Transverse colon (tissue), 4 donors: Measurements from ENCODE around the gene FAM149B1.

Source experiments
- EP300 ChIP-seq: sonication (generic); formaldehyde crosslinking; IDR thresholded peaks from one replicate; pipeline ENCODE4 v1.6.1; 2017; ENCODE audit warnings: antibody characterized with exemption, low read depth
- POLR2A ChIP-seq: fragments of 450-650 bp; IDR thresholded peaks from one replicate; pipeline ENCODE4 v1.6.1; 2016; ENCODE audit warnings: antibody characterized with exemption, mild to moderate bottlenecking, moderate library complexity
- POLR2AphosphoS5 ChIP-seq, 3 donors: sonication (generic); formaldehyde crosslinking; IDR thresholded peaks; one replicate each; pipeline ENCODE4 v1.6.1; 2016; ENCODE audit warnings: antibody characterized with exemption in 3 of 3
- TF ChIP-seq, protein P1 (sequence below), 5 experiments: fragments of 200-600 bp in 3 of 5; fragments of 450-650 bp in 2 of 5; sonication (generic) in 3 of 5; IDR thresholded peaks; 1 replicate in 2 of 5; 2 replicates in 3 of 5; pipeline ENCODE4 v1.5.1; 2016 to 2017; ENCODE audit warnings: antibody characterized with exemption in 5 of 5, inconsistent platforms in 3 of 5, mild to moderate bottlenecking in 2 of 5, moderate library complexity in 1 of 5

DNA sequence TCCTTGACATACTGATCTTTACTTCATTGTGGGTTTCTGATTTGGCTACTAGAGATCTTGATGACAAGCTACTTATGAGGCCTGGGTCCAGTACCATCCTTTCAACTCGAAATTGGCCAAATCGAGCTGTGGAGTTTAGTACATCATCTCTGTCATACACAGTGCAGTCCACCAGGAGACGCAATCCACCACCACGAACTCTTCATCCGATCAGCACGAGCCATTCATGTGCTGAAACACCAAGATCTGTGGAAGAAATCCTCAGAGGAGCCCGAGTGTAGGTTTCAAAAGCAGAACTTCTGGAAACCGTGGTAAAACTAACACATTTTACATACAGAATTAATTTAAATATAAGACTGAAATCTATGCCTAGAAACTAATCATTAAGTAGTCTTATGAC is 65.0 kb downstream of the FAM149B1 start:
- TF ChIP-seq POLR2A (no peak), POLR2AphosphoS5 (IDR thresholded peaks at IDR 0.05) (no peak), EP300 (no peak)
- TF ChIP-seq, protein P1, sequence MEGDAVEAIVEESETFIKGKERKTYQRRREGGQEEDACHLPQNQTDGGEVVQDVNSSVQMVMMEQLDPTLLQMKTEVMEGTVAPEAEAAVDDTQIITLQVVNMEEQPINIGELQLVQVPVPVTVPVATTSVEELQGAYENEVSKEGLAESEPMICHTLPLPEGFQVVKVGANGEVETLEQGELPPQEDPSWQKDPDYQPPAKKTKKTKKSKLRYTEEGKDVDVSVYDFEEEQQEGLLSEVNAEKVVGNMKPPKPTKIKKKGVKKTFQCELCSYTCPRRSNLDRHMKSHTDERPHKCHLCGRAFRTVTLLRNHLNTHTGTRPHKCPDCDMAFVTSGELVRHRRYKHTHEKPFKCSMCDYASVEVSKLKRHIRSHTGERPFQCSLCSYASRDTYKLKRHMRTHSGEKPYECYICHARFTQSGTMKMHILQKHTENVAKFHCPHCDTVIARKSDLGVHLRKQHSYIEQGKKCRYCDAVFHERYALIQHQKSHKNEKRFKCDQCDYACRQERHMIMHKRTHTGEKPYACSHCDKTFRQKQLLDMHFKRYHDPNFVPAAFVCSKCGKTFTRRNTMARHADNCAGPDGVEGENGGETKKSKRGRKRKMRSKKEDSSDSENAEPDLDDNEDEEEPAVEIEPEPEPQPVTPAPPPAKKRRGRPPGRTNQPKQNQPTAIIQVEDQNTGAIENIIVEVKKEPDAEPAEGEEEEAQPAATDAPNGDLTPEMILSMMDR (IDR thresholded peaks at IDR 0.05) = no peak
